HG02885 (cell line): Measurements from ENCODE around the gene PLEKHM3.
A peak's percentile ranks its signal among the peaks of the same experiment; 100 is the strongest.

Experiments used
- ATAC-seq: cut with Tn5 transposase; IDR thresholded peaks from one replicate; pipeline ENCODE4 v1.9.1; 2021; ENCODE audit warnings: mild to moderate bottlenecking; ENCODE audit not compliant: unreplicated experiment, poor library complexity

Gene PLEKHM3

GRCh38 chr2:208025037-208025813, at the start of gene PLEKHM3:
Gene PLEKHM3 (minus strand): TSS chr2:208025527. CDS start chr2:208001639, 23,888 bp downstream.
- peak; percentile 95 for ATAC-seq

GRCh38 chr2:208074610-208075356, 49.5 kb upstream of the PLEKHM3 start:
- no peak for ATAC-seq

- ATAC-seq: peak; percentile 93
Measured at GRCh38 chr2:208072250-208072892, 47.0 kb upstream of the PLEKHM3 start.

- ATAC-seq: no peak
Measured at GRCh38 chr2:208069186-208069585, 43.9 kb upstream of the PLEKHM3 start.

- no peak for ATAC-seq
Measured at GRCh38 chr2:208066016-208066415, 40.7 kb upstream of the PLEKHM3 start.

- no peak for ATAC-seq
Measured at GRCh38 chr2:208065476-208065875, 40.1 kb upstream of the PLEKHM3 start.

- ATAC-seq: peak; percentile 99
Measured at GRCh38 chr2:208064220-208064961, 39.1 kb upstream of the PLEKHM3 start.

- ATAC-seq: no peak
Measured at GRCh38 chr2:208062961-208063360, 37.6 kb upstream of the PLEKHM3 start.

- ATAC-seq: no peak
Measured at GRCh38 chr2:208062113-208062512, 36.8 kb upstream of the PLEKHM3 start.

- no peak for ATAC-seq
Measured at GRCh38 chr2:208057108-208057507, 31.8 kb upstream of the PLEKHM3 start.

GRCh38 chr2:208049441-208049840, 24.1 kb upstream of the PLEKHM3 start:
- no peak for ATAC-seq

- no peak for ATAC-seq
Measured at GRCh38 chr2:208049006-208049405, 23.7 kb upstream of the PLEKHM3 start.

GRCh38 chr2:208047840-208048239, 22.5 kb upstream of the PLEKHM3 start:
- no peak for ATAC-seq

GRCh38 chr2:208046686-208047085, 21.4 kb upstream of the PLEKHM3 start:
- ATAC-seq: no peak

GRCh38 chr2:208042450-208042849, 17.1 kb upstream of the PLEKHM3 start:
- no peak for ATAC-seq

- no peak for ATAC-seq
Measured at GRCh38 chr2:208042041-208042440, 16.7 kb upstream of the PLEKHM3 start.

- peak; percentile 82 for ATAC-seq
Measured at GRCh38 chr2:208040199-208041171, 15.2 kb upstream of the PLEKHM3 start.

GRCh38 chr2:208039376-208040110, 14.2 kb upstream of the PLEKHM3 start:
- ATAC-seq: no peak
